ENCODE data around the gene PKNOX2.

Gene PKNOX2

DNA sequence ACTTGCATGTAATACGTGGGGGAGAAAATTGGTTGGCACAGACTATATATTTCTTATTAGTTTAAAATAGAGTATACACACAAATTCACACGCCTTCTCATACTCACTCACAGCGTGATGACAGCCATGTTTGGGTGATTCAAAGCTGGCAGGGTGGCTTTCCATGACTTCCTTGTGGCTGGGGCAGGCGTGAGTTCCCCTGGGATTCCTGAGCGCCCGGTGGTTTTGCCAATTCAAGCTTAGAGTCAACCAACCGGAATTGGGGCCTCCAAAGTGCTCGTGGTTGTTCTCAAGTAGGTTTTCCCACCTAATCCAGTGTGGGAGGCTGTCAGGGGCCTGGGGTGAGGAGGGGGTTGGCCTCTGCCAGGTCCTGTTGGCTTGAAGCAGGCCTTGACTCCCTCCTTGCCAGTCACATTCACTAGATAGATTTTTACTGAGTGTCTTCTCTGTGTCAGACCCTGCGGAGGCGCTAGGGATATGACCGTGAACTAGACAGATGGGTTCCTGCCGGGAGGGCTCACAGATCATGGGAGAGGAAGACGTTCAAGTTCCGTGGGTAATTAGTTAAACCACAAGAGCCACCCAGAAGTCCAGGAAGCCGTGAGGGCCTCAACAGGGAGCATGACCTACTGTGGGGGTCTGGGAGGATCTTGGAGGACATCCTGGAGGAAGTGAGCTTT is 11.5 kb downstream of the PKNOX2 start:
- DNase-seq (ENCODE audit: low read depth in 1 of 2, low spot score in 1 of 2) = no peak
- TF ChIP-seq SPI1 (IDR thresholded peaks at IDR 0.05; ENCODE audit: borderline replicate concordance, low read depth) = no peak
- no peak for TF ChIP-seq POLR2AphosphoS5 (IDR thresholded peaks at IDR 0.05; ENCODE audit: low read depth)
- TF ChIP-seq, protein P1, sequence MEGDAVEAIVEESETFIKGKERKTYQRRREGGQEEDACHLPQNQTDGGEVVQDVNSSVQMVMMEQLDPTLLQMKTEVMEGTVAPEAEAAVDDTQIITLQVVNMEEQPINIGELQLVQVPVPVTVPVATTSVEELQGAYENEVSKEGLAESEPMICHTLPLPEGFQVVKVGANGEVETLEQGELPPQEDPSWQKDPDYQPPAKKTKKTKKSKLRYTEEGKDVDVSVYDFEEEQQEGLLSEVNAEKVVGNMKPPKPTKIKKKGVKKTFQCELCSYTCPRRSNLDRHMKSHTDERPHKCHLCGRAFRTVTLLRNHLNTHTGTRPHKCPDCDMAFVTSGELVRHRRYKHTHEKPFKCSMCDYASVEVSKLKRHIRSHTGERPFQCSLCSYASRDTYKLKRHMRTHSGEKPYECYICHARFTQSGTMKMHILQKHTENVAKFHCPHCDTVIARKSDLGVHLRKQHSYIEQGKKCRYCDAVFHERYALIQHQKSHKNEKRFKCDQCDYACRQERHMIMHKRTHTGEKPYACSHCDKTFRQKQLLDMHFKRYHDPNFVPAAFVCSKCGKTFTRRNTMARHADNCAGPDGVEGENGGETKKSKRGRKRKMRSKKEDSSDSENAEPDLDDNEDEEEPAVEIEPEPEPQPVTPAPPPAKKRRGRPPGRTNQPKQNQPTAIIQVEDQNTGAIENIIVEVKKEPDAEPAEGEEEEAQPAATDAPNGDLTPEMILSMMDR (IDR thresholded peaks at IDR 0.05; ENCODE audit: insufficient read depth, low read length) = no peak
- no peak for TF ChIP-seq GABPA (IDR thresholded peaks at IDR 0.05; ENCODE audit: low read depth)
- TF ChIP-seq, protein P2, sequence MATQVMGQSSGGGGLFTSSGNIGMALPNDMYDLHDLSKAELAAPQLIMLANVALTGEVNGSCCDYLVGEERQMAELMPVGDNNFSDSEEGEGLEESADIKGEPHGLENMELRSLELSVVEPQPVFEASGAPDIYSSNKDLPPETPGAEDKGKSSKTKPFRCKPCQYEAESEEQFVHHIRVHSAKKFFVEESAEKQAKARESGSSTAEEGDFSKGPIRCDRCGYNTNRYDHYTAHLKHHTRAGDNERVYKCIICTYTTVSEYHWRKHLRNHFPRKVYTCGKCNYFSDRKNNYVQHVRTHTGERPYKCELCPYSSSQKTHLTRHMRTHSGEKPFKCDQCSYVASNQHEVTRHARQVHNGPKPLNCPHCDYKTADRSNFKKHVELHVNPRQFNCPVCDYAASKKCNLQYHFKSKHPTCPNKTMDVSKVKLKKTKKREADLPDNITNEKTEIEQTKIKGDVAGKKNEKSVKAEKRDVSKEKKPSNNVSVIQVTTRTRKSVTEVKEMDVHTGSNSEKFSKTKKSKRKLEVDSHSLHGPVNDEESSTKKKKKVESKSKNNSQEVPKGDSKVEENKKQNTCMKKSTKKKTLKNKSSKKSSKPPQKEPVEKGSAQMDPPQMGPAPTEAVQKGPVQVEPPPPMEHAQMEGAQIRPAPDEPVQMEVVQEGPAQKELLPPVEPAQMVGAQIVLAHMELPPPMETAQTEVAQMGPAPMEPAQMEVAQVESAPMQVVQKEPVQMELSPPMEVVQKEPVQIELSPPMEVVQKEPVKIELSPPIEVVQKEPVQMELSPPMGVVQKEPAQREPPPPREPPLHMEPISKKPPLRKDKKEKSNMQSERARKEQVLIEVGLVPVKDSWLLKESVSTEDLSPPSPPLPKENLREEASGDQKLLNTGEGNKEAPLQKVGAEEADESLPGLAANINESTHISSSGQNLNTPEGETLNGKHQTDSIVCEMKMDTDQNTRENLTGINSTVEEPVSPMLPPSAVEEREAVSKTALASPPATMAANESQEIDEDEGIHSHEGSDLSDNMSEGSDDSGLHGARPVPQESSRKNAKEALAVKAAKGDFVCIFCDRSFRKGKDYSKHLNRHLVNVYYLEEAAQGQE (IDR thresholded peaks at IDR 0.05; ENCODE audit: insufficient replicate concordance, low read depth) = no peak
- Histone ChIP-seq H3K27me3 (ENCODE audit: insufficient read depth, poor library complexity, severe bottlenecking) (peaks cover 18% of the 10 kb centered on the region), H3K4me3 (replicated peaks; ENCODE audit: insufficient read depth, low read length) (no peak overlapping the region), H3K27ac (replicated peaks) (no peak overlapping the region)

DNA sequence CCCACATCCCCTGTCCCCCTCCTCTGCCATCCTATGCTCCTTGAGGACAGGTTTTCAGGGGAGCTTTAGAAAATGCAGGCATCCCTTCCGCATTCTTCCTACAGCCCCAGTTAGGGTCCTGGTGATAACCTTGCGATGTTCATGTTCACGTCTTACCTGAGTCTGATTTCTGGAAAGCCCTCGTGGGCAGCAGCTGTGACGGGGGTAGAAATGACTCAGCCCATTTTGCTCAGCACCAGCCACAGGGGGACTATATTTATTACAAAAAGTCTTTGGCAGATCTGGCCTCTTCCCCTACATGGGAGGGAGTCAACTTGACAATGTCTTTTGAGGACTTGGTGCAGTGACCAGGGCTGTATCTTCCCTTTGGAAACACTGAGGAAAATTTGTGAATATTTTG is 12.3 kb downstream of the PKNOX2 start:
- Histone ChIP-seq H3K27ac (replicated peaks) (no peak overlapping the region), H3K27me3 (ENCODE audit: insufficient read depth, poor library complexity, severe bottlenecking) (peaks cover 19% of the 10 kb centered on the region), H3K4me3 (replicated peaks; ENCODE audit: insufficient read depth, low read length) (no peak overlapping the region)
- TF ChIP-seq SPI1 (IDR thresholded peaks at IDR 0.05; ENCODE audit: borderline replicate concordance, low read depth) (no peak), POLR2AphosphoS5 (IDR thresholded peaks at IDR 0.05; ENCODE audit: low read depth) (no peak), GABPA (IDR thresholded peaks at IDR 0.05; ENCODE audit: low read depth) (no peak)
- TF ChIP-seq, protein P2 (IDR thresholded peaks at IDR 0.05; ENCODE audit: insufficient replicate concordance, low read depth) = no peak
- TF ChIP-seq, protein P1 (IDR thresholded peaks at IDR 0.05; ENCODE audit: insufficient read depth, low read length) = no peak
- DNase-seq (ENCODE audit: low read depth in 1 of 2, low spot score in 1 of 2) = no peak

DNA sequence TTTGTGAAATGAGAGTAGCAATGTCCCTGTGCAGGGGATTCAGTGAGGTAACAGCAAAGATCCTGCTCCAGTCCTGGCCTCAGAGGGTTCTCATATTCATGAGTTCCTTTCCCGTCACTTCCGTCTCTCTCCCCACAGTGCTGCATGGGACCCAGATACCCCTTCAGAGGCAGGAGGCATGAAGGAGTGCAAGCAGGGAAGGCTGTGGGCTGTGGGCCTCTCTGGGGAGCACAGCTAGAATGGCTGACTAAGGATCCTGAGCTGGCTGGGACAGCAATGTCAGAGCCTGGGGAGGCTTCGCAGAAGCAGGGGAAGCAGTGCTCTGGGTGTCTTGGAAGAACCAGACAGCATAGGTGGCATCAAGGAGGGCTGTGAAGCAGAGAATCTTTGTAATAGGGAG is 13.0 kb downstream of the PKNOX2 start:
- Histone ChIP-seq H3K4me3 (replicated peaks; ENCODE audit: insufficient read depth, low read length) (no peak overlapping the region), H3K27ac (replicated peaks) (no peak overlapping the region), H3K27me3 (ENCODE audit: insufficient read depth, poor library complexity, severe bottlenecking) (peaks cover 19% of the 10 kb centered on the region)
- no peak for TF ChIP-seq SPI1 (IDR thresholded peaks at IDR 0.05; ENCODE audit: borderline replicate concordance, low read depth)
- no peak for TF ChIP-seq GABPA (IDR thresholded peaks at IDR 0.05; ENCODE audit: low read depth)
- TF ChIP-seq, protein P1 (IDR thresholded peaks at IDR 0.05; ENCODE audit: insufficient read depth, low read length) = no peak
- TF ChIP-seq POLR2AphosphoS5 (IDR thresholded peaks at IDR 0.05; ENCODE audit: low read depth) = no peak
- TF ChIP-seq, protein P2 (IDR thresholded peaks at IDR 0.05; ENCODE audit: insufficient replicate concordance, low read depth) = no peak
- DNase-seq (ENCODE audit: low read depth in 1 of 2, low spot score in 1 of 2) = no peak
